GM19099 (cell line): ENCODE measurements around the gene RAD54L.

Experiments used
- POLR2A ChIP-seq: IDR thresholded peaks from 3 replicates; pipeline ENCODE4 v1.6.1; 2011; ENCODE audit warnings: low read depth; ENCODE audit not compliant: insufficient read length; ENCODE audit errors: extremely low read depth

The RAD54L gene

DNA sequence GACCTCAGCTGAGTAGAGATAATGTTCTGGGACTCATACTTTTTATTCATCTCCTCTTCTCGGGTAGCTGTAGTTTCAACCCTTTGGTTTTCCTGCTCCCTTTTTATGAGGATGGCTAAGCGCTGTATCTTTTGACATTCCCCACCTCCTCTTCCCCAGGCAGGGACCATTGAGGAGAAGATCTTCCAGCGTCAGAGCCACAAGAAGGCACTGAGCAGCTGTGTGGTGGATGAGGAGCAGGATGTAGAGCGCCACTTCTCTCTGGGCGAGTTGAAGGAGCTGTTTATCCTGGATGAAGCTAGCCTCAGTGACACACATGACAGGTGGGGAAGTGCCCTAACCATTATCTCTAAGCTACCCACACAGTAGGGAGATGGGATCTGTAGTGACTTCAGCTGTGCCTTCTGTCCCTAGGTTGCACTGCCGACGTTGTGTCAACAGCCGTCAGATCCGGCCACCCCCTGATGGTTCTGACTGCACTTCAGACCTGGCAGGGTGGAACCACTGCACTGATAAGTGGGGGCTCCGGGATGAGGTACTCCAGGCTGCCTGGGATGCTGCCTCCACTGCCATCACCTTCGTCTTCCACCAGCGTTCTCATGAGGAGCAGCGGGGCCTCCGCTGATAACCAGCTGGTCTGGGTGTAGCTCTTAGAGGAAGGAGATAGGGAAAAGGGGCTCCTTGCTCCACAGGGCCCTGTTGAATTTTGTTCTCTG, 30.3 kb downstream of the RAD54L start:
- TF ChIP-seq POLR2A: no peak

- no peak for TF ChIP-seq POLR2A
Observed at GRCh38 chr1:46278807-46279206, 31.2 kb downstream of the RAD54L start.

DNA sequence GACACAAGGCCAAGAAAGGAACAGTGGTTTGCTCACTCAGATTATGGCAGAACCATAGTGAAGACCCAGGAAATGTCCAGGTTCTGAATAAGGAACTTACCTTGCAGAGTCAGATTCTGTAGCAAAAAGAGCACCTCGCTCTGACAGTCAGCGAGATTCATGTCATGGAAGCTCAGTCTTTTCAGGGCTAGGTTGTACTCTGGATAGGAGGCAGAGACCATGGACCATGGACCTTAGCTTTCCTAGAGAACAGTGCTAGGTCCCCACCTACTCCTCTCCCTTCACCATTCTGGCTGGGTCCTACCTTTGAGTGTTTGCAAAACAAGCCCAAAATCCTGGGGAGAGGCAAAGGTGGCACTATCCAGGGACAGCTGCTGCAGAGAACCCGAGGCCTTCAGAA, 32.5 kb downstream of the RAD54L start:
- TF ChIP-seq POLR2A: peak; percentile 24

DNA sequence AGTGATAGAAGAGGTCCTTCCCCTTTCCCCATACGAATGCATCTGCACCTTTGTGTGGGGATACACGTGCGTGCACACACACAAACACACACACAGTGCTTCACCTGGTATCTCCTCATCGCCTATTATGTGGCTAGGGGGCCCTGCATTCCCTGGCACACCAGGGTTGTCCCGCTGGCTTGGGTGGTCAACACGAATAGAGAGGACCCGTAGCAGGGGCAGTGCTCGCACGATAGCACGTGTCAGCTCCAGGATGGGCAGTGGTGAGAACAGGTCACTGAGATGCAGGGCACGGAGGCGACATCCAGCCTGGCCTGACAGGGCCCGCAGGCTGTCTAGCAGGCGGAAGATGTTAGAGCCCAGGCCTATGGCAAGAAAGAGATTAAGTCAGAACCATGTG, 33.5 kb downstream of the RAD54L start:
- no peak for TF ChIP-seq POLR2A

DNA sequence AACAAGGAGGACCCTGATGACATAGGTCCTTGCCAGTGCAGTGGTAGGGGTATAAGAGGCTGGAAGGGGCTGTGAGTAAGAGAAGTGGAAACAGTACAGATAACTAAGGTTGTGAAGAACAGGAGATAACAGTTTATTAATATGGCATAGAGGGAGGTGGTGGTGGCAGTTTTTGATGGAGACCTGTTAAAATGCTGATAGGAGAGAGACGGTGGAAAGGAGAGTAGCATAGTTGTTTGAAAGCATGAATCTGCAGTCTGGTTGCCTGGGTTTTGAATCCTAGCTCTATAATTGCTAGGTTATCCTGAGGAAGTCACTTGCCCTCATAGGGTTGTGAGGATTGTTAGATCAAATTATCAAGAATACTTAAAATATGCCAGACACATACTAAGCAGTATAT, 36.5 kb downstream of the RAD54L start:
- no peak for TF ChIP-seq POLR2A

DNA sequence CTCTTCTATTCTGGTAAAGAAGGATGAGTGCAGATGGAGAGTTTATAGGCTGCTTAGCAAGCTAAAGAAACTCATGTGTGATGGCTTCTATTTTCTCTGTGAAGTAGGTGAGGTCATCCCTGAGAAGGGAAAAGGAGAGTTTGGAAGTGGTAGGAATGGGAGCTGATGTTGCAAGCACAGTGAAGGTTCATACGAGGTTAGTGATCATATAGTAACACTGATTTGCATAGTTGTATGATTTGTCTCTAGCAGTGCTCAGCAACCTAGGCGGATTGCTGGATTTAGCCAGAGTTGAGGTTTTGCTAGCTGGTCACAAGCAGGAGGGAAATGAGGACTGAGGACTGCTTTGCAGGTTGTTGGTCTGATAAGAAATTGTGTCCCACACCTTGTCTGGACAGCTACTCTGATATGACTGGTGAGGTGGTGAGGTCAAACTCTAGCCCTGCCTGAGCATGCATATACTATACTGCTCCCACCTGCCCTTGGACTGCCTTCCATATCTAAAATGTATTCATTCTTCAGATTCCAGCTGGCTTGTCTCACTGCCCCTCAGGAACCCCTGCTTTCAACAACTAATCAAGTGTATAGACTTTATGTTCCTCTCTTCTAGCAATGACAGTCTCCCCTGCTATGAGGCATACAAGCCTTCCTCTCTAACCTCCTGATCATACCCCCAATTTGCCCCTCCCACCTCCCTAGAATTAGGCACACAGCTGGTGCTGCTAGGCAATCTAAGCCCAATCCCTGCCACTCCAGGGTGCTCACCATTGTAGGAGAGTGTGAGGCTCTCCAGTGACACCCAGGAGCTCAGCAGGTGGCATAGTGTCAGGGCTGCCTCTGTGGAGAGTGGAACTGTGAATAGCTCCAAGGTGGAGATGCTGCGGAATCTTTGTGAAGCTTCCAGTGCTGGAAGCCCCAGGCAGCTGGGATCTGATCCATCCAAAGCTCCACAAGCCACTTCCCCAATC, 37.3 kb downstream of the RAD54L start:
- TF ChIP-seq POLR2A: no peak

GRCh38 chr1:46285730-46286477, 38.3 kb downstream of the RAD54L start:
- TF ChIP-seq POLR2A: no peak

GRCh38 chr1:46288485-46289133, 41.0 kb downstream of the RAD54L start:
- TF ChIP-seq POLR2A: no peak

- TF ChIP-seq POLR2A: no peak
Observed at GRCh38 chr1:46289134-46289494, 41.6 kb downstream of the RAD54L start.

DNA sequence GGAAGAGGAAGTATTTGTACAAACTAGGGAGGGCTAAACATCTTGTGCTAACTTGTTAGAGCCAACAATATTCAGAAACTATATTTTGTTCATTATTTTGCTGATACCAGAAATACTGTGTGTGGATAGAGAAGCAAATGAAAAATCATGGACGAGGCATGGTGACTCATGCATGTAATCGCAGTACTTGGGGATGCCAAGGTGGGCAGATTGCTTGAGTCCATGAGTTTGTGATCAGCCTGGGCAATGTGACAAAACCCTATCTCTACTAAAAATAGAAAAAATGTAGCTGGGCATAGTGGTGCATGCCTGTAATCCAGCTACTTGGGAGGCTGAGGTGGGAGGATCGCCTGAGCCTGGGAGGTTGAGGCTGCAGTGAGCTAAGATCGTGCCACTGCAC, 42.4 kb downstream of the RAD54L start:
- TF ChIP-seq POLR2A: no peak

GRCh38 chr1:46295306-46295705, 47.7 kb downstream of the RAD54L start:
- TF ChIP-seq POLR2A: no peak

GRCh38 chr1:46298387-46298786, 50.8 kb downstream of the RAD54L start:
- no peak for TF ChIP-seq POLR2A

DNA sequence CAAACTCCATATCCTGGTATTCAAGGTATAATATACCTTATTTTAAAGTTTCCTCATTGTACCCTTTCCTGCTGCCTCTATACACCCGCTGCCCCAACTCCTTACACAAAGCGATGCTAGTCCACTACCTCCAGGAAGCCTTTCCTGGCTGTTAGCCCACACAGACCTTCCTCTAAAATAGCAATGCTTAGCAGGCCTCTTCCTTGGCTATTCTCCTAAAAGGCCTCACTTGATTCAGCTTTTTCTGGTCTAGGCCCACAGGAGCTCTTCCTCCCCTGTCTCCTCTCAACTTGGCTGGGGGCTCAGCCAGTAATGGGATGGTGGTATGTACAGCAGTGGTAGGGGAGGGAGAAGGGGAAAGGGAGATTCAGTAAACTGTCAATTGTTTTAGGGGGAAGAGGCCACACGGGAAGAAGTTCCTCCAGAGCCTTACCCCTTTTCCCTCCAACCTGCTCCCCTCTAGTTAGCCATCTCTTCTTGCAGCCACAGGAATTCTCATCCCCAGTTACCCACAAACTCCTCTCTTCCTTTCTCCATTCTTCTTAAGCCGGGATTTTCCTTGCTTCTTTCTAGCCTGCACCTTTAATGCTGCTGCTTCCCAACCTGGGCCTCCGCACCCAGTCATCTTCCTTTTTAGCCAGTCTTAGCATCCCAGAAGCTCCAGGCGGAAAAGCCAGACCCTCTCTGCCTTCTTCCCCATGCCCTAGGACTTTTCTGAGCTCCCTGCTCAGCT, 53.3 kb downstream of the RAD54L start:
- no peak for TF ChIP-seq POLR2A

- TF ChIP-seq POLR2A: no peak
Observed at GRCh38 chr1:46301406-46301807, 53.8 kb downstream of the RAD54L start.
